Neural progenitor cell (in vitro differentiated cells): Measurements from ENCODE around the gene MINDY4. TPM values are rescaled to one million over a fixed set of nuclear protein-coding genes. Genes with fewer than 3 reads are reported as not detected.

ENCODE experiments used
- DNase-seq: peaks from one replicate; pipeline ENCODE4 v3.0.0-alpha.2; 2016; ENCODE audit warnings: low spot score
- H2AFZ ChIP-seq: fragments of 200-600 bp; sonication (generic); replicated peaks from 2 replicates; pipeline ENCODE4 v1.6.1; 2016; ENCODE audit warnings: antibody characterized with exemption
- H3F3A ChIP-seq: fragments of 200-600 bp; sonication (generic); 2 replicates; pipeline ENCODE4 v1.6.1; 2016; ENCODE audit warnings: antibody characterized with exemption, low read depth
- H3K27ac ChIP-seq: fragments of 200-600 bp; sonication (generic); 2 replicates; pipeline ENCODE4 v1.5.1; 2016; ENCODE audit warnings: mild to moderate bottlenecking
- H3K27me3 ChIP-seq: fragments of 200-600 bp; sonication (generic); 2 replicates; pipeline ENCODE4 v1.6.1; 2016; ENCODE audit warnings: mild to moderate bottlenecking, moderate library complexity
- H3K36me3 ChIP-seq: fragments of 200-600 bp; sonication (generic); 2 replicates; pipeline ENCODE4 v1.5.1; 2016
- H3K4me1 ChIP-seq: fragments of 200-600 bp; sonication (generic); 2 replicates; pipeline ENCODE4 v1.6.1; 2016; ENCODE audit warnings: mixed run types
- H3K4me2 ChIP-seq: fragments of 200-600 bp; sonication (generic); 2 replicates; pipeline ENCODE4 v1.6.1; 2016
- H3K4me3 ChIP-seq: fragments of 200-600 bp; sonication (generic); 2 replicates; pipeline ENCODE4 v1.5.1; 2016
- H3K79me2 ChIP-seq: fragments of 200-600 bp; sonication (generic); 2 replicates; pipeline ENCODE4 v1.6.1; 2016; ENCODE audit warnings: low read depth
- H3K9ac ChIP-seq: fragments of 200-600 bp; sonication (generic); 2 replicates; pipeline ENCODE4 v1.6.1; 2016
- H3K9me3 ChIP-seq: fragments of 200-600 bp; sonication (generic); 2 replicates; pipeline ENCODE4 v1.5.1; 2016; ENCODE audit warnings: low read depth
- H4K20me1 ChIP-seq: fragments of 200-600 bp; sonication (generic); 2 replicates; pipeline ENCODE4 v1.6.1; 2016; ENCODE audit warnings: low read depth
- H3K27ac Mint-ChIP-seq: 3 replicates; pipeline ENCODE4 v1.8.0; 2021; ENCODE audit warnings: mixed read lengths
- H3K27me3 Mint-ChIP-seq: 2 replicates; pipeline ENCODE4 v1.8.0; 2022; ENCODE audit warnings: low read depth, mild to moderate bottlenecking, inconsistent platforms, moderate library complexity, mixed read lengths; ENCODE audit not compliant: insufficient read depth
- H3K36me3 Mint-ChIP-seq: 3 replicates; pipeline ENCODE4 v1.8.0; 2021; ENCODE audit warnings: mixed read lengths
- H3K4me1 Mint-ChIP-seq: 3 replicates; pipeline ENCODE4 v1.8.0; 2021; ENCODE audit warnings: mixed read lengths
- H3K4me3 Mint-ChIP-seq: 3 replicates; pipeline ENCODE4 v1.8.0; 2021; ENCODE audit warnings: mild to moderate bottlenecking, moderate library complexity, mixed read lengths
- H3K9me3 Mint-ChIP-seq: 3 replicates; pipeline ENCODE4 v1.8.0; 2020; ENCODE audit warnings: mixed read lengths
- EZH2 ChIP-seq: fragments of 200-600 bp; sonication (generic); IDR thresholded peaks from 2 replicates; pipeline ENCODE4 v1.6.1; 2017; ENCODE audit warnings: antibody characterized with exemption, mild to moderate bottlenecking, moderate library complexity
- EZH2phosphoT487 ChIP-seq: fragments of 200-600 bp; sonication (generic); IDR thresholded peaks from 2 replicates; pipeline ENCODE4 v1.6.1; 2017; ENCODE audit warnings: antibody characterized with exemption
- total RNA-seq: library from RNA; depleted of rRNA; stranded (reverse); fragments of >200 nt; gene quantifications from 2 replicates; pipeline ENCODE4 v1.2.3, GENCODE V29; 2015; ENCODE audit warnings: low replicate concordance
- TF ChIP-seq, protein P1 (sequence below): fragments of 200-600 bp; sonication (generic); IDR thresholded peaks from 2 replicates; pipeline ENCODE4 v1.5.1; 2017; ENCODE audit warnings: antibody characterized with exemption, mild to moderate bottlenecking

The MINDY4 gene
- total RNA-seq, 1 donor from 2014 or later: 5.9 TPM

DNA sequence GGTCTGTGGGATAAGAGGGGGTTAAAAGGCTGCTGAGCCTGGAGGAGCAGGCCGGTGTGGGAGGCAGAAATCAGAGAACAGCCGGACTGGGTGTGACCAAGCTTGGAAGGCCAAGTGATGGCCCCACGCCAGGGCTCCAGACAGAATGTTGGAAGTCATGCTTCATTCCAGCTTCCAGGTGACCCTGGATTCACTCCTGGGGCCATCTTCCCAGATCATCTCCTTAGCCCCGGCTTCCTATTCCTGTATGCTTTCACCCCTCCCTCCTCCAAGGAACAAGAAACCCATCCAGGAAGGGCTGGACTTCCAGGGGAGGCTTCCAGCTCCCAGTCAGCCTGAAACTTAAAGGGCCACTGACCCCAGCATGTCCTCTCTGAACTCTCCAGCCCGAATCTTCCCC is 18.2 kb upstream of the MINDY4 start:
- Histone ChIP-seq H3F3A (no peaks in the 10 kb centered on the region), H3K4me1 (no peaks in the 10 kb centered on the region), H3K27ac (no peak overlapping the region), H3K4me2 (no peak overlapping the region), H2AFZ (no peak overlapping the region), H3K9ac (no peak overlapping the region), H4K20me1 (no peaks in the 10 kb centered on the region), H3K79me2 (no peaks in the 10 kb centered on the region), H3K27me3 (no peaks in the 10 kb centered on the region), H3K4me3 (no peak overlapping the region), H3K36me3 (no peaks in the 10 kb centered on the region), H3K9me3 (no peaks in the 10 kb centered on the region)
- Mint-ChIP-seq H3K27me3 (peaks cover 7% of the 10 kb centered on the region), H3K4me1 (peaks cover 7% of the 10 kb centered on the region), H3K4me3 (no peak overlapping the region), H3K27ac (no peak overlapping the region), H3K9me3 (peaks cover 11% of the 10 kb centered on the region), H3K36me3 (no peaks in the 10 kb centered on the region)
- DNase-seq: no peak
- TF ChIP-seq EZH2 (no peak), EZH2phosphoT487 (no peak)
- TF ChIP-seq, protein P1, sequence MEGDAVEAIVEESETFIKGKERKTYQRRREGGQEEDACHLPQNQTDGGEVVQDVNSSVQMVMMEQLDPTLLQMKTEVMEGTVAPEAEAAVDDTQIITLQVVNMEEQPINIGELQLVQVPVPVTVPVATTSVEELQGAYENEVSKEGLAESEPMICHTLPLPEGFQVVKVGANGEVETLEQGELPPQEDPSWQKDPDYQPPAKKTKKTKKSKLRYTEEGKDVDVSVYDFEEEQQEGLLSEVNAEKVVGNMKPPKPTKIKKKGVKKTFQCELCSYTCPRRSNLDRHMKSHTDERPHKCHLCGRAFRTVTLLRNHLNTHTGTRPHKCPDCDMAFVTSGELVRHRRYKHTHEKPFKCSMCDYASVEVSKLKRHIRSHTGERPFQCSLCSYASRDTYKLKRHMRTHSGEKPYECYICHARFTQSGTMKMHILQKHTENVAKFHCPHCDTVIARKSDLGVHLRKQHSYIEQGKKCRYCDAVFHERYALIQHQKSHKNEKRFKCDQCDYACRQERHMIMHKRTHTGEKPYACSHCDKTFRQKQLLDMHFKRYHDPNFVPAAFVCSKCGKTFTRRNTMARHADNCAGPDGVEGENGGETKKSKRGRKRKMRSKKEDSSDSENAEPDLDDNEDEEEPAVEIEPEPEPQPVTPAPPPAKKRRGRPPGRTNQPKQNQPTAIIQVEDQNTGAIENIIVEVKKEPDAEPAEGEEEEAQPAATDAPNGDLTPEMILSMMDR: no peak

DNA sequence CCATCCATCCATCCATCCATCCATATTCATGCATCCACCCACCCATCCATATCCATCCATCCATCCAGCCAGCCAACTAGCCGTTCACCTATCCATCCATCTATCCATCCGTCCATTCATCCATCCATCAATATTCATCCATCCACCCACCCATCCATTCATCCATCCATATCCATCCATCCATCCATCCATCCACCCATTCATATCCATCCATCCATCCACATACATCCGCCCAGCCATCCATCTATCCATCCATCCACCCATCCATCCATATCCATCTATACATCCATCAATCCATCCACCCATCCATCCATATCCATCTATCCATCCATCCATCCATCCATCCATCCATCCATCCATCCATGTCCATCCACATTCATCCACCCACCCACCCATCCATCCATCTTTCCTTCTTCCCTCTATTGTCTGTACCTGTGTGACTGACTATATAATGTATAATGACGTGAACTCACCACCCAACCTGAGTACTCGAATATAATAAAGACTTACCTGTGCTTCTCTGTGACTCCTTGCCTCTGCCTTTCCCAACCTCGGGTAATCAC is 16.8 kb upstream of the MINDY4 start:
- Mint-ChIP-seq H3K27me3 (peaks cover 10% of the 10 kb centered on the region), H3K27ac (no peak overlapping the region), H3K9me3 (peaks cover 8% of the 10 kb centered on the region), H3K4me3 (no peak overlapping the region), H3K36me3 (no peaks in the 10 kb centered on the region), H3K4me1 (peaks cover 7% of the 10 kb centered on the region)
- no peak overlapping the region for H3K9ac ChIP-seq
- no peaks in the 10 kb centered on the region for H3K4me1 ChIP-seq
- H3K4me2 ChIP-seq: no peak overlapping the region
- TF ChIP-seq, protein P1: no peak
- no peak overlapping the region for H3K27ac ChIP-seq
- no peaks in the 10 kb centered on the region for H3K27me3 ChIP-seq
- no peaks in the 10 kb centered on the region for H3F3A ChIP-seq
- H3K36me3 ChIP-seq: no peaks in the 10 kb centered on the region
- H2AFZ ChIP-seq: no peak overlapping the region
- no peak for DNase-seq
- no peaks in the 10 kb centered on the region for H3K9me3 ChIP-seq
- H4K20me1 ChIP-seq: no peaks in the 10 kb centered on the region
- no peak overlapping the region for H3K4me3 ChIP-seq
- H3K79me2 ChIP-seq: no peaks in the 10 kb centered on the region

GRCh38 chr7:30755384-30756154 is 15.6 kb upstream of the MINDY4 start:
- no peaks in the 10 kb centered on the region for H4K20me1 ChIP-seq
- no peak overlapping the region for H3K4me3 ChIP-seq
- no peak overlapping the region for H3K4me2 ChIP-seq
- no peak overlapping the region for H3K9ac ChIP-seq
- Mint-ChIP-seq H3K27ac (no peak overlapping the region), H3K4me1 (peaks cover 7% of the 10 kb centered on the region), H3K4me3 (no peak overlapping the region), H3K27me3 (peaks cover 12% of the 10 kb centered on the region), H3K9me3 (peaks cover 1% of the 10 kb centered on the region), H3K36me3 (no peaks in the 10 kb centered on the region)
- H3K36me3 ChIP-seq: no peaks in the 10 kb centered on the region
- H2AFZ ChIP-seq: no peak overlapping the region
- H3K79me2 ChIP-seq: no peaks in the 10 kb centered on the region
- no peaks in the 10 kb centered on the region for H3K27me3 ChIP-seq
- no peak overlapping the region for H3K27ac ChIP-seq
- no peaks in the 10 kb centered on the region for H3F3A ChIP-seq
- TF ChIP-seq EZH2phosphoT487: no peak
- TF ChIP-seq, protein P1: no peak
- no peak for TF ChIP-seq EZH2
- H3K9me3 ChIP-seq: no peaks in the 10 kb centered on the region
- DNase-seq: no peak
- H3K4me1 ChIP-seq: no peaks in the 10 kb centered on the region
